Measurements from ENCODE around the gene BSCL2. TPM values are rescaled to one million over a fixed set of nuclear protein-coding genes. Genes with fewer than 3 reads are reported as not detected.

The BSCL2 gene
- total and polyA plus RNA-seq, 8 donors, result 30.3 to 151 (median 53.6) TPM

DNA sequence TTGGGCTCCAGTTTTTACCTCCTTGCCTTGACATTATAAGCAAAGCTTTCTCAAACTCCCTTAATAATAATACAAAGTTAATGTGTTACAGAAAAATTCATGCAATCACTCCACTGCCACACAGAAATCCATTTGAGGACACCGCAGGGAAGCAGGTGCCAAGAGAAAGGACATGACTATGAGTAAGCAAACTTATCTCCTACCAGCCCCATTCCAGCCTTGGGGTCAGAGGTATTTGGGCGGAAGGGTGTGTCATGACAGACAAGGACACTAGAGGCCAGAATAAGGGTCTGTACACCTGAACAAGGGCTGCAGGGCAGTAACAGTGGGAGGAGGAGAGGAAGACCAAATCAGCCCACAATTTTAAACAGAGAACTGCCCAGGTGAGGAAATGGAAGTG is 6.1 kb upstream of the BSCL2 start:
- TF ChIP-seq, protein P1, sequence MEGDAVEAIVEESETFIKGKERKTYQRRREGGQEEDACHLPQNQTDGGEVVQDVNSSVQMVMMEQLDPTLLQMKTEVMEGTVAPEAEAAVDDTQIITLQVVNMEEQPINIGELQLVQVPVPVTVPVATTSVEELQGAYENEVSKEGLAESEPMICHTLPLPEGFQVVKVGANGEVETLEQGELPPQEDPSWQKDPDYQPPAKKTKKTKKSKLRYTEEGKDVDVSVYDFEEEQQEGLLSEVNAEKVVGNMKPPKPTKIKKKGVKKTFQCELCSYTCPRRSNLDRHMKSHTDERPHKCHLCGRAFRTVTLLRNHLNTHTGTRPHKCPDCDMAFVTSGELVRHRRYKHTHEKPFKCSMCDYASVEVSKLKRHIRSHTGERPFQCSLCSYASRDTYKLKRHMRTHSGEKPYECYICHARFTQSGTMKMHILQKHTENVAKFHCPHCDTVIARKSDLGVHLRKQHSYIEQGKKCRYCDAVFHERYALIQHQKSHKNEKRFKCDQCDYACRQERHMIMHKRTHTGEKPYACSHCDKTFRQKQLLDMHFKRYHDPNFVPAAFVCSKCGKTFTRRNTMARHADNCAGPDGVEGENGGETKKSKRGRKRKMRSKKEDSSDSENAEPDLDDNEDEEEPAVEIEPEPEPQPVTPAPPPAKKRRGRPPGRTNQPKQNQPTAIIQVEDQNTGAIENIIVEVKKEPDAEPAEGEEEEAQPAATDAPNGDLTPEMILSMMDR (IDR thresholded peaks at IDR 0.05), result no peak
- ATAC-seq (peak; percentile 48 to 64 (median 60)), DNase-seq (peak in 4 of 6 donors; percentile 61 to 80 (median 72)), FAIRE-seq (no peak)
- no peak overlapping the region for H3K4me3 ChIP-seq
- H3K9me3 ChIP-seq, result no peaks in the 10 kb centered on the region
- no peaks in the 10 kb centered on the region for H3K27me3 ChIP-seq
- H3K4me1 ChIP-seq, result peaks cover 35 to 52% (median 43%) of the 10 kb centered on the region in 3 donors
- WGBS, 2 donors, result 12 to 22% methylated on average over 2 of the region's 2 CpGs
- H3K27ac ChIP-seq, result peak overlapping the region; percentile 23 to 96 (median 77)
- intact Hi-C loops (cut with DNase I), result no loop called here
- H3K36me3 ChIP-seq, result peaks cover 0 to 33% (median 27%) of the 10 kb centered on the region in 3 donors

DNA sequence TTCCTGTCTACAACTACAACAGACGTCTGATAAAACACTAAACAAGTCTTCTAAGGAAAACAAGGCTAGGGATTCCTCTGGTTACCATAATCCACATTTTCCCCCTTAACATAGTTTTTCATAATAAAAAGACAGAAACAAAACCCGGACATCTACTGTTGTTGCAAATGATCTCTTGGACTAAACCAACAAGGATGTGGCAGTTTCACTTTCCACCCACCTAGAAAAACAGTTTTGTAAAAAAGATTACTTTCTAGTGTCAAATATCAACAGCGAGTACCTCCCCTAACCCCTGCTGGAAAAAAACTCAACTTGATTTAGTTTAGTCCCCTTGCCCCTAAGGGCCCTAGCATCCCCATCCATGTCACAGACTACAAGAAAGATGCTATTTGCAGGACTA is 5.6 kb upstream of the BSCL2 start:
- H3K4me3 ChIP-seq, result peak overlapping the region in 1 of 4 donors; percentile 9
- ATAC-seq (no peak), FAIRE-seq (no peak), DNase-seq (no peak)
- intact Hi-C loops (cut with DNase I), result no loop called here
- peaks cover 38 to 54% (median 46%) of the 10 kb centered on the region in 3 donors for H3K4me1 ChIP-seq
- TF ChIP-seq, protein P1 (IDR thresholded peaks at IDR 0.05), result no peak
- no peaks in the 10 kb centered on the region for H3K27me3 ChIP-seq
- no peaks in the 10 kb centered on the region for H3K9me3 ChIP-seq
- H3K27ac ChIP-seq, result peak overlapping the region; percentile 23 to 96 (median 77)
- 14 to 23% methylated on average over 3 of the region's 3 CpGs for WGBS, 2 donors
- peaks cover 0 to 28% (median 25%) of the 10 kb centered on the region in 3 donors for H3K36me3 ChIP-seq

DNA sequence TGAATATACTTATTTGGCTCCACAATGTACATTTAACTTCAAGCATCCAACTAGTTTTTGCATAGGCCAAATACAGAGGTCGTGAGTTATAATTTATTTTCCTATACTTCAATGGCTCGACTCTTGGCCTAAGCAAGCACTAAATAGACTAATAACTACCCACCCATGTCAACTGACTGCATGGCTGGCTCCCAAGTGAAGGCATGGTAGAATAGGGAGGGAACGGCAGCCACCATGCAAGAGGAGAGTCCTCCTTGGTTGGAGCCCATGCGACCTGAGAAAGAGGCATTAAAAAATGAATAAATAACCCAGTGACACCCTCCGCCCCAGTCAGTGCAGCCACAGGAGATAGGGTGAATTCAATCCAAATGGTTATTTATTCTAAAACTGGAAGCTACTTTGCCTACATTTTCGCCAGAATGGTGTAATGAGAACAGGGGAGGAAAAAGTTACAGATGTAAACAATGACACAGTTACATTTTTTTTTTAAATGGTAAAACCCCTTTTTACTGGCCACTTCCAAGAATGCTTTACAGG is 5.1 kb upstream of the BSCL2 start:
- DNase-seq (peak in 1 of 6 donors; percentile 32), FAIRE-seq (no peak), ATAC-seq (peak; percentile 20 to 40 (median 36))
- H3K36me3 ChIP-seq, result peaks cover 0 to 23% (median 20%) of the 10 kb centered on the region in 3 donors
- H3K9me3 ChIP-seq, result no peaks in the 10 kb centered on the region
- peaks cover 38 to 54% (median 46%) of the 10 kb centered on the region in 3 donors for H3K4me1 ChIP-seq
- H3K27me3 ChIP-seq, result no peaks in the 10 kb centered on the region
- peak overlapping the region in 2 of 4 donors; percentile 5 to 9 for H3K4me3 ChIP-seq
- 35 to 44% methylated on average over 6 of the region's 6 CpGs for WGBS, 2 donors
- intact Hi-C loops (cut with DNase I), result no loop called here
- TF ChIP-seq, protein P1 (IDR thresholded peaks at IDR 0.05), result no peak
- H3K27ac ChIP-seq, result peak overlapping the region; percentile 23 to 96 (median 77)

DNA sequence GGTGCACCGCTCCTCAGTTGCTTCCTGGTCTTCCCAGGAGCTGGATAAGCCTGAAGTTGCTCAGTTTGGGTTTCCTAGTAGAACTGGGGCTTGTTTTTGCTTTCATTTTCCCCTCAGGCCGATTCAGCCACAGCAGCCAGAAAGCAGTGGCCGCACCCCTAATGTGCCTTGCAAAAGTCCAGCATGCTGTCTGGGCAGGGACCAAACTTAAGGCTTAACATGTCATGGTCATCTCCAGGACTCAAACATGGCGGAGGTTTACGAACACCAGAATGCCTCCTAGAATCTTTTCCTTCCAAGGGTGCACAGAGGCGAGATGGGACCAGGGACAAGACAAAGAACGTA is 2.7 kb upstream of the BSCL2 start:
- ATAC-seq (no peak), DNase-seq (no peak), FAIRE-seq (no peak)
- H3K4me3 ChIP-seq, result peak overlapping the region; percentile 38 to 52 (median 42)
- H3K27ac ChIP-seq, result peak overlapping the region; percentile 75 to 96 (median 88)
- TF ChIP-seq, protein P1 (IDR thresholded peaks at IDR 0.05), result no peak
- peaks cover 44 to 67% (median 50%) of the 10 kb centered on the region in 3 donors for H3K4me1 ChIP-seq
- 73 to 79% methylated on average over 7 of the region's 7 CpGs for WGBS, 2 donors
- H3K9me3 ChIP-seq, result no peaks in the 10 kb centered on the region
- no peaks in the 10 kb centered on the region for H3K36me3 ChIP-seq
- intact Hi-C loops (cut with DNase I), result no loop called here
- no peaks in the 10 kb centered on the region for H3K27me3 ChIP-seq
